Measurements from ENCODE around the gene JRKL. TPM values are rescaled to one million over a fixed set of nuclear protein-coding genes. Genes with fewer than 3 reads are reported as not detected.

Gene JRKL
- 3.7 and 4.8 TPM in 2 replicates for total RNA-seq (2014; rRNA removed; shearing (Covaris generic))

- no peaks in the 10 kb centered on the region for H3K27me3 ChIP-seq
- peak within 1 kb of the TSS; percentile 89 for H3K4me3 ChIP-seq
- peak; percentile 95 to 96 for DNase-seq
- no peaks in the 10 kb centered on the region for H3K9me3 ChIP-seq (replicated peaks)
- H3K4me1 ChIP-seq, result 0 out of 2 replicates have a peak, but pooled peaks cover 3% of the 10 kb centered on the region
- peak within 1 kb of the TSS; percentile 80 for H3K27ac ChIP-seq
- no peaks in the 10 kb centered on the region for H3K36me3 ChIP-seq
These were observed at the start of gene JRKL, which contains the start of gene CCDC82 for GRCh38 chr11:96389720-96390487. TSS of gene JRKL (plus strand) at chr11:96390013. CDS start at chr11:96390650, 637 bp downstream. TSS of gene CCDC82 (minus strand) at chr11:96389912. CDS start at chr11:96384747, 5,165 bp downstream.

DNA sequence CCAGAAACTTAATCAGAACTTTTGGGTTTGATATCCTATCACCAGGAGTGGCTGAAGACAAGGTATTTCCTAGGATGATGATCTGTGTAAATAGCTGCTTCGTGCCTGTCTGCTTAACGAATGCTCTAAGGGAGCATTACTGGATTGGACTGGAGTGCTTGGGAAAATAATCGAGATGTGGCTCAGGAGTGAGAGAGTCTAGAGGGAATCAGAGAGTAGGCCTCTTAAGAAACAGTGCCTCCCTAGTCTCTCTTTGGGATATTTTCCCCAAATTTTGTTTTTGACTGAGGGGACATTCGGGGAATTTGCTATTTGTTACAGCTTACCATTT is 49.3 kb upstream of the JRKL start:
- Histone ChIP-seq H3K27me3 (no peaks in the 10 kb centered on the region), H3K27ac (no peak overlapping the region), H3K9me3 (replicated peaks) (no peaks in the 10 kb centered on the region), H3K4me3 (no peak overlapping the region), H3K36me3 (no peaks in the 10 kb centered on the region), H3K4me1 (no peaks in the 10 kb centered on the region)
- no peak for DNase-seq

DNA sequence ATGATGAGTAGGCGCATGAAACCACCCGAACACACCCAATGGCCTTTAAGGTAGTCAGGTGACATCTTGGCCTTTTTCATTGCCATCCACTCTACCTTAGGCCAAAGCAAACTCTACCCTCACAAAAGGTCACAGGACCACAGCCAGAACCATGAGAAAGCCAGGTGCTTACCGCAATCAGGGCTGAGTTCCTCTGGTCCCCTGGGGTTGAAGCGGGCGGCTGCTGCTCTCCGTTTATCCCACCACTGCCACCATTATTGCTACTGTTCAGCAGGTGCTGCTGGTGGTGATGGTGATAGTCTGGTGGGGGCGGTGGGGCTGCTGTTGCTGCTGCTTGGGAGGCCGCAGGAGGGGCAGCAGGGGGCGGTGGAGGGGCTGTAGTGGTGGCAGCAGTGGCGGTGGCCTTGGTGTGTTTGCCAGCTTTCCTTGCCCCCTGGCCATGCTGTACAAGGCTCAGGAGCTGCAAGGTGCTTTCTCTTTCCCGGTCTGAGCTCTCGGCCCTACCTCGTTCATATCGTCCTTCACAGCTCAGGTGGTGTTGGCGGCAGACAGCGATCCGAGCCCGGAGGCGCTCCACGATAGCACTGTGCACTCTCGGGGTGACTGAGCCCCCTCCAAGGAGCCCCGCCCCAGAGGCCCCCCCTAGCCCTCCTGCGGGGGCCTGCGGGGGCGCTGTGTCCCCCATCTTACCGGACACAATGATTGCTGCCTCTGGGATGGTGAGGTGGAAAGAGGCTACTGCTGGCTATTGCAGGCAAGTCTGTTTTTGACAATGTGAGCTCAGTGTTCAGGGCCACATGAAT is 48.4 kb upstream of the JRKL start:
- Histone ChIP-seq H3K4me1 (no peaks in the 10 kb centered on the region), H3K4me3 (no peak overlapping the region; the same call in 1 of the 2 replicates), H3K36me3 (no peaks in the 10 kb centered on the region), H3K27me3 (no peaks in the 10 kb centered on the region), H3K9me3 (replicated peaks) (no peaks in the 10 kb centered on the region), H3K27ac (no peak overlapping the region)
- peak; percentile 6 to 8 for DNase-seq

- H3K9me3 ChIP-seq (replicated peaks), result no peaks in the 10 kb centered on the region
- no peaks in the 10 kb centered on the region for H3K4me1 ChIP-seq
- peak overlapping the region; percentile 36; the same call in 1 of the 2 replicates for H3K27ac ChIP-seq
- H3K27me3 ChIP-seq, result no peaks in the 10 kb centered on the region
- peak overlapping the region; percentile 65 for H3K4me3 ChIP-seq
- peak in 1 of 2 experiments; percentile 4 for DNase-seq
- H3K36me3 ChIP-seq, result no peaks in the 10 kb centered on the region
These were observed 47.5 kb upstream of the JRKL start for GRCh38 chr11:96342014-96342960.

- Histone ChIP-seq H3K9me3 (replicated peaks) (no peaks in the 10 kb centered on the region), H3K27ac (peak within 1 kb of the TSS; percentile 36; the same call in 1 of the 2 replicates), H3K27me3 (no peaks in the 10 kb centered on the region), H3K4me1 (no peaks in the 10 kb centered on the region), H3K4me3 (peak within 1 kb of the TSS; percentile 65), H3K36me3 (no peaks in the 10 kb centered on the region)
- peak; percentile 88 to 91 for DNase-seq
These were observed 46.7 kb upstream of the JRKL start, which contains the start of gene MAML2 for GRCh38 chr11:96342961-96343711. TSS of gene MAML2 (minus strand) at chr11:96343195. CDS start at chr11:96341895, 1,300 bp downstream.

DNA sequence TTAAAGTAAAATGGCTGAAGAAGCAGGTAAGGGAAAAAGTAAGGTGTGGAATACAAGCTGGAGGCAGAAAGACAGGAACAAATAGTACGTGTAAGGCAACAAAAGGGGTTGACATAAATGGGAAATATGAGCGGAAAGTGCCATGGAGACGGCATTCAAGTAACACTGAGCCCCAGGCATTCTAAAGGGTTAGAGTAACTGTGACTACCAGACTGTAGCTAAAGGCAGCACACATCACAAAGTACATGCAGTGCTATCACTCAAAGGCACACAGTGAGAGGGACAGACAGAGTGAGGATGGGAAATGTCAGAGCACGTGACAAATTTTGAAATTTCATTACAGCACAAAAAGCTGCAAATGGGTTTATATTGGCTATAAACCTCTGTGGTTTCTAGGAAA is 33.0 kb upstream of the JRKL start:
- DNase-seq, result no peak
- H3K27me3 ChIP-seq, result no peaks in the 10 kb centered on the region
- no peaks in the 10 kb centered on the region for H3K9me3 ChIP-seq (replicated peaks)
- no peaks in the 10 kb centered on the region for H3K4me1 ChIP-seq
- H3K36me3 ChIP-seq, result no peaks in the 10 kb centered on the region; the same call in 1 of the 2 replicates
- H3K4me3 ChIP-seq, result no peak overlapping the region
- H3K27ac ChIP-seq, result no peak overlapping the region

- DNase-seq, result no peak
- Histone ChIP-seq H3K36me3 (no peaks in the 10 kb centered on the region; the same call in 1 of the 2 replicates), H3K9me3 (replicated peaks) (no peaks in the 10 kb centered on the region), H3K27me3 (no peaks in the 10 kb centered on the region), H3K27ac (no peak overlapping the region), H3K4me1 (no peaks in the 10 kb centered on the region), H3K4me3 (no peak overlapping the region)
These were observed 32.0 kb upstream of the JRKL start for GRCh38 chr11:96357794-96358193.

- no peaks in the 10 kb centered on the region for H3K9me3 ChIP-seq (replicated peaks)
- H3K27ac ChIP-seq, result no peak overlapping the region
- H3K36me3 ChIP-seq, result no peaks in the 10 kb centered on the region; the same call in 1 of the 2 replicates
These were observed 31.5 kb upstream of the JRKL start for GRCh38 chr11:96358321-96358720.

DNA sequence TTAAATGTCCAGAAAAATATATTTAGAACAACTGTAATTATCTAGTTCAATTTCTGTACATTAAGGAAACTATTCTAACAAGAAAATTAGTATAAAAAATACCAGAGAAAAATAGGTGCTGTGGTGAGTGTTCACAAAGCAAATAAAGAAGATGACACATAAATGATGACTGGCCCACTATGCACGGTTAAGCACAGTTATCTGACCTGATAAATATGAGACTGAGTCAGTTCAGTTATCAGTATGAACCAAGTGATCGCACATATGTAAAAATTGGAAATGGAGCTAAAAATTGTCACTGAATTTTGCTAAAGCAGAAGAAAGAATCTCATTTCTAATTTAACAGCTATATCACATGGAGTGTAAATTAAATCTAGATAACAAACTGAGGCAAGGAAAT is 28.0 kb upstream of the JRKL start:
- Histone ChIP-seq H3K4me3 (no peak overlapping the region), H3K4me1 (no peaks in the 10 kb centered on the region), H3K36me3 (peaks cover 4% of the 10 kb centered on the region), H3K27me3 (no peaks in the 10 kb centered on the region), H3K27ac (no peak overlapping the region), H3K9me3 (replicated peaks) (no peaks in the 10 kb centered on the region)
- no peak for DNase-seq

More at GRCh38 chr11:96358321-96358720, 31.5 kb upstream of the JRKL start:
- DNase-seq, result no peak
- Histone ChIP-seq H3K4me3 (no peak overlapping the region), H3K27me3 (no peaks in the 10 kb centered on the region), H3K4me1 (no peaks in the 10 kb centered on the region)

- Histone ChIP-seq H3K27ac (no peak overlapping the region), H3K27me3 (no peaks in the 10 kb centered on the region), H3K4me1 (no peaks in the 10 kb centered on the region), H3K9me3 (replicated peaks) (no peaks in the 10 kb centered on the region), H3K36me3 (peaks cover 4% of the 10 kb centered on the region), H3K4me3 (no peak overlapping the region)
- no peak for DNase-seq
These were observed 24.3 kb upstream of the JRKL start for GRCh38 chr11:96365493-96365892.

DNA sequence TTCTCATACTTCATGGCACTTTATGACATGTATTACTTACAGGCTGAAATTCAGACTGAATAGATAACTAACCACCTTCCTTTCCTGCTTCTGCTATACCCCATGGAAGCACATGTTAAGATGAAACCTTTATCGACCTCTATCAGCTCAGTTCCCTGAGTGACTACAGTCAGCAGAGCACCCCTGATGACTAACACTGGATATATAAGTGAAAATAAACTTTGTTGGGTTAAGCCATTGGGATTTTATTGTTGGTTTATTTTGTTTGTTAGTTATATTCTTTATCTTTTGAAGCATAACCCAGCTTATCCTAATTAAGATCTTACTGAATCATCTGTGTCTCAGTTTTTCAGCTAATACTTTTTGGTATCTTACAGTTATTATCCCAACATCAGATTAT is 23.8 kb upstream of the JRKL start:
- DNase-seq, result no peak

DNA sequence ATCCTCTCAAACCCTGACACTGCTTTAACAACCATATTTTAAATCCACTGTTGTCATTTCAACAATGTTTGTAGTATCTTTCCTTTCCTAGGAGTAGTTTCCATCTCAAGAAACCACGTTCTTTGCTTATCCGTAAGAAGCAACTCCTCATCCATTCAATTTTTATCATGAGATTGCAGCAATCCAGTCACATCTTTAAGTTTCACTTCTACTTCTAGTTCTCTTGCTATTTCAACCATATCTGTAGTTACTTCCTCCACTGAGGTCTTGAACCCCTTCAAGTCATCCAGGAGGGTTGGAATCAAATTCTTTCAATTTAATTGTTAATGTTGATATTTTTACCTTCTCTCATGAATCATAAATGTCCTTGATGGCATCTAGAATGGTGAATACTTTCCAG is 22.5 kb upstream of the JRKL start:
- H3K4me3 ChIP-seq, result no peak overlapping the region
- no peak for DNase-seq
- H3K27ac ChIP-seq, result no peak overlapping the region
- no peaks in the 10 kb centered on the region for H3K27me3 ChIP-seq
- H3K36me3 ChIP-seq, result peaks cover 7% of the 10 kb centered on the region
- H3K4me1 ChIP-seq, result no peaks in the 10 kb centered on the region
- no peaks in the 10 kb centered on the region for H3K9me3 ChIP-seq (replicated peaks)

More for the DNA sequence above, 23.8 kb upstream of the JRKL start:
- H3K36me3 ChIP-seq, result peaks cover 4% of the 10 kb centered on the region
- H3K4me3 ChIP-seq, result no peak overlapping the region
- no peaks in the 10 kb centered on the region for H3K9me3 ChIP-seq (replicated peaks)
- H3K27me3 ChIP-seq, result no peaks in the 10 kb centered on the region
- H3K4me1 ChIP-seq, result no peaks in the 10 kb centered on the region
- H3K27ac ChIP-seq, result no peak overlapping the region

DNA sequence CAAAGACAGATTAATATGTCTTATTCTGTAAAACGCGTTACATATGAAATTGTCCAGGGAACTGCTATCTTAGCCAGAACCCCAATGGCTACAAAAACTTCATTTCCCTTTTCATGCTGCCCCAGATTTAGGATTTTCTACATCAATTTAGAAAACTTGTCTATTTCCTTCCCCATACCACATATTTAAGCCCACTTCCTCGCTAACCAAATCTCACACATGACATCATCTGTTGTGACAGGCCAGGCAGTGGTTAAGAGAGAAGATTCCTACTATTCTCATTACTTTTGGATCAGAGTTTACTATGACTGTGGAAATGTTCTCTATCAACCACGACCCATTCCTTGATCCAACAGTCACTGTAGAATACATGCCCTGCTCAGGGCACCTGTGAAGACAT is 16.0 kb upstream of the JRKL start:
- H3K9me3 ChIP-seq (replicated peaks), result no peaks in the 10 kb centered on the region
- no peaks in the 10 kb centered on the region for H3K27me3 ChIP-seq
- H3K36me3 ChIP-seq, result peaks cover 3% of the 10 kb centered on the region; the same call in 1 of the 2 replicates
- no peak overlapping the region for H3K4me3 ChIP-seq
- H3K27ac ChIP-seq, result no peak overlapping the region
- DNase-seq, result no peak
- no peaks in the 10 kb centered on the region for H3K4me1 ChIP-seq

Measured in SJCRH30 (cell line).